ENCODE results near the gene NKD1. TPM values are rescaled to one million over a fixed set of nuclear protein-coding genes. Genes with fewer than 3 reads are reported as not detected.

The NKD1 gene
- total and polyA plus RNA-seq, 2 of the 8 experiments (the other 6 are each of a cell fraction or from before 2014, with no cell fraction given), result 0.70 to 4.5 TPM

DNA sequence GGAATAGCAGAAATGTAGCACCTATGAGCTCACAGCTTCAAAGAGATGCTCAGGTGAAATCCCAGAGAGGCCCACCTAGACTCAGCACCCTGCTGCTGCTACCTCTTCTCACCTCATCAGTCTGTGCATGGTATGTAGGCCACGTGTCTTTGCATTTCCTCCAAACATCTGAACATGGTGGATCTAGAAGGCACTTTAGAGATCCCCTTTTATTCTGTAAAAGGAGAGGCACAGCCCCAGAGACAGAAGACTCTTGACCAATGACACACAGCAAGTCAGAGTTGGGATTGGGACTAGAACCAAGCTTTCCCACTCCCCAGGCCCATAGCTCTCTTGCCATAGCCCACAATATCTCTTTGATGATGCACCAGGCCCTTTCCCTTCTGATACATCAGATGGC lies 19.4 kb upstream of the NKD1 start:
- Histone ChIP-seq H3K27ac (ENCODE audit: low read depth, low read length) (no peak overlapping the region), H3K23me2 (ENCODE audit: low read depth, low read length) (no peaks in the 10 kb centered on the region), H3K36me3 (ENCODE audit: control insufficient read depth in 2 of 4, insufficient read depth in 4 of 4, low read length in 3 of 4) (no peaks in the 10 kb centered on the region), H2BK15ac (ENCODE audit: low read length) (no peak overlapping the region), H3K56ac (replicated peaks; ENCODE audit: insufficient read length, low read depth, low read length) (no peak overlapping the region), H4K91ac (replicated peaks; ENCODE audit: insufficient read length, low read length) (no peak overlapping the region), H2AFZ (ENCODE audit: low read length) (no peak overlapping the region), H3K14ac (ENCODE audit: insufficient read length) (no peak overlapping the region), H3K4me3 (ENCODE audit: extremely low read depth in 1 of 4, insufficient read depth in 2 of 4, low read depth in 3 of 4, low read length in 4 of 4) (no peak overlapping the region), H4K8ac (ENCODE audit: extremely low read depth, insufficient read depth, low read length) (no peak overlapping the region), H2BK5ac (ENCODE audit: low read depth, low read length) (no peak overlapping the region), H2BK12ac (ENCODE audit: low read depth, low read length) (no peak overlapping the region), H3K9ac (replicated peaks in 1 of 4; ENCODE audit: extremely low read depth in 1 of 4, low read depth in 3 of 4, low read length in 3 of 4) (no peak overlapping the region), H3K4me2 (ENCODE audit: insufficient read depth in 1 of 2, low read depth in 2 of 2, low read length in 2 of 2) (no peak overlapping the region), H2BK120ac (replicated peaks; ENCODE audit: low read depth, low read length) (no peak overlapping the region), H3K4me1 (replicated peaks in 1 of 4; ENCODE audit: control insufficient read depth in 3 of 4, insufficient read depth in 4 of 4, low read length in 3 of 4) (no peaks in the 10 kb centered on the region), H4K20me1 (replicated peaks in 1 of 2; ENCODE audit: control insufficient read depth in 1 of 2, insufficient read depth in 2 of 2, low read length in 2 of 2) (no peaks in the 10 kb centered on the region), H3K79me1 (ENCODE audit: low read depth, low read length) (no peaks in the 10 kb centered on the region), H3K9me3 (ENCODE audit: insufficient read depth in 2 of 2, low read depth in 1 of 2, low read length in 1 of 2) (peaks cover 10% of the 10 kb centered on the region in 2 experiments; a peak in 3 of 4 replicates), H3K18ac (ENCODE audit: extremely low read depth, low read length) (no peak overlapping the region), H2AK5ac (ENCODE audit: low read depth, low read length) (no peak overlapping the region), H3K79me2 (ENCODE audit: control insufficient read depth in 1 of 2, insufficient read depth in 2 of 2, low read length in 2 of 2) (no peaks in the 10 kb centered on the region), H2BK20ac (ENCODE audit: low read length) (no peak overlapping the region), H4K5ac (ENCODE audit: insufficient read length, low read depth, low read length) (no peak overlapping the region), H3K23ac (ENCODE audit: insufficient read length) (no peak overlapping the region), H3K27me3 (replicated peaks in 1 of 4; ENCODE audit: control insufficient read depth in 3 of 4, extremely low read depth in 1 of 4, insufficient read depth in 3 of 4, low read length in 3 of 4) (no peaks in the 10 kb centered on the region; a peak in 1 of 7 replicates), H3K4ac (replicated peaks; ENCODE audit: insufficient read length, low read depth, low read length) (no peak overlapping the region)
- 88% methylated on average over 1 of the region's 1 CpG; no CpG with 5 or more reads in 1 of the 2 experiments for WGBS, 2 experiments (ENCODE audit: extremely low coverage in 1 of 2, insufficient coverage in 1 of 2, insufficient read length in 1 of 2, insufficient replicate concordance in 2 of 2, low coverage in 1 of 2, low lambda C conversion rate in 2 of 2, missing lambda C conversion rate in 1 of 2)
- DNase-seq (ENCODE audit: low read depth in 1 of 2, low spot score in 2 of 2), result no peak
- no peak for FAIRE-seq
- POLR2A ChIA-PET (ENCODE audit: partially characterized antibody), result no interaction called here
- CTCF ChIA-PET (ENCODE audit: partially characterized antibody), result interaction anchor here (1.2 to 1.6 kb wide), 2 partner anchors 12 to 19 kb away, joined by 4 to 6 read pairs; no protein-coding TSS in a partner anchor
- TF ChIP-seq, protein P1, sequence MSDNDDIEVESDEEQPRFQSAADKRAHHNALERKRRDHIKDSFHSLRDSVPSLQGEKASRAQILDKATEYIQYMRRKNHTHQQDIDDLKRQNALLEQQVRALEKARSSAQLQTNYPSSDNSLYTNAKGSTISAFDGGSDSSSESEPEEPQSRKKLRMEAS (IDR thresholded peaks at IDR 0.05), result no peak
- TF ChIP-seq EP300 (IDR thresholded peaks at IDR 0.05; ENCODE audit: borderline replicate concordance in 1 of 2, low read depth in 2 of 2, low read length in 2 of 2), result no peak
- no peak for TF ChIP-seq SP1 (IDR thresholded peaks at IDR 0.05; ENCODE audit: low read depth, low read length)
- no peak for TF ChIP-seq ZNF274 (IDR thresholded peaks at IDR 0.05; ENCODE audit: borderline replicate concordance, extremely low read depth, low read length)
- TF ChIP-seq, protein P2, sequence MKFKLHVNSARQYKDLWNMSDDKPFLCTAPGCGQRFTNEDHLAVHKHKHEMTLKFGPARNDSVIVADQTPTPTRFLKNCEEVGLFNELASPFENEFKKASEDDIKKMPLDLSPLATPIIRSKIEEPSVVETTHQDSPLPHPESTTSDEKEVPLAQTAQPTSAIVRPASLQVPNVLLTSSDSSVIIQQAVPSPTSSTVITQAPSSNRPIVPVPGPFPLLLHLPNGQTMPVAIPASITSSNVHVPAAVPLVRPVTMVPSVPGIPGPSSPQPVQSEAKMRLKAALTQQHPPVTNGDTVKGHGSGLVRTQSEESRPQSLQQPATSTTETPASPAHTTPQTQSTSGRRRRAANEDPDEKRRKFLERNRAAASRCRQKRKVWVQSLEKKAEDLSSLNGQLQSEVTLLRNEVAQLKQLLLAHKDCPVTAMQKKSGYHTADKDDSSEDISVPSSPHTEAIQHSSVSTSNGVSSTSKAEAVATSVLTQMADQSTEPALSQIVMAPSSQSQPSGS (IDR thresholded peaks at IDR 0.05; ENCODE audit: low read length), result no peak
- TF ChIP-seq NANOG (IDR thresholded peaks at IDR 0.05; ENCODE audit: insufficient read depth, low read depth, low read length, poor library complexity, severe bottlenecking), result no peak
- TF ChIP-seq TBP (IDR thresholded peaks at IDR 0.05; ENCODE audit: low read depth, low read length), result no peak
- TF ChIP-seq POU5F1 (IDR thresholded peaks at IDR 0.05; ENCODE audit: low read depth, low read length), result no peak

Measured in H1 (cell line).